Activated T-helper 2 cell treated with anti-CD3 and anti-CD28 coated beads, Interferon-gamma antibody, Interleukin-2, Interleukin-4, amounts not matched to agents 10 μg/mL and 5 μg/mL and 100 μg/mL, durations not matched to agents 14 hours and 24 hours and 36 hours (primary cell): ENCODE data around the gene CCDC137. TPM values are rescaled to one million over a fixed set of nuclear protein-coding genes. Genes with fewer than 3 reads are reported as not detected.

Experiments
- DNase-seq: peaks from one replicate; pipeline ENCODE4 v3.0.0; 2021; ENCODE audit warnings: low spot score
- H3K27ac Mint-ChIP-seq: one replicate; pipeline ENCODE4 v1.8.0; 2021; ENCODE audit warnings: mixed read lengths
- H3K27me3 Mint-ChIP-seq: one replicate; pipeline ENCODE4 v1.8.0; 2021; ENCODE audit warnings: low read depth, mixed read lengths
- H3K36me3 Mint-ChIP-seq: one replicate; pipeline ENCODE4 v1.8.0; 2021; ENCODE audit warnings: low read depth, mixed read lengths
- H3K4me1 Mint-ChIP-seq: one replicate; pipeline ENCODE4 v1.8.0; 2021; ENCODE audit warnings: low read depth, mixed read lengths
- H3K4me3 Mint-ChIP-seq: one replicate; pipeline ENCODE4 v1.8.0; 2021; ENCODE audit warnings: low read depth, mild to moderate bottlenecking, moderate library complexity, mixed read lengths
- H3K9me3 Mint-ChIP-seq: one replicate; pipeline ENCODE4 v1.8.0; 2021; ENCODE audit warnings: mixed read lengths
- intact Hi-C: fragments of 100-400 bp; cut with micrococcal nuclease; formaldehyde crosslinking; loops from one replicate; pipeline ENCODE4 v1.15.1; 2023
- total RNA-seq: library from RNA; stranded (reverse); gene quantifications from 2 replicates; pipeline ENCODE4 v1.2.3, GENCODE V29; 2022

Gene CCDC137
- total RNA-seq, 1 donor from 2014 or later: 50.8 TPM

DNA sequence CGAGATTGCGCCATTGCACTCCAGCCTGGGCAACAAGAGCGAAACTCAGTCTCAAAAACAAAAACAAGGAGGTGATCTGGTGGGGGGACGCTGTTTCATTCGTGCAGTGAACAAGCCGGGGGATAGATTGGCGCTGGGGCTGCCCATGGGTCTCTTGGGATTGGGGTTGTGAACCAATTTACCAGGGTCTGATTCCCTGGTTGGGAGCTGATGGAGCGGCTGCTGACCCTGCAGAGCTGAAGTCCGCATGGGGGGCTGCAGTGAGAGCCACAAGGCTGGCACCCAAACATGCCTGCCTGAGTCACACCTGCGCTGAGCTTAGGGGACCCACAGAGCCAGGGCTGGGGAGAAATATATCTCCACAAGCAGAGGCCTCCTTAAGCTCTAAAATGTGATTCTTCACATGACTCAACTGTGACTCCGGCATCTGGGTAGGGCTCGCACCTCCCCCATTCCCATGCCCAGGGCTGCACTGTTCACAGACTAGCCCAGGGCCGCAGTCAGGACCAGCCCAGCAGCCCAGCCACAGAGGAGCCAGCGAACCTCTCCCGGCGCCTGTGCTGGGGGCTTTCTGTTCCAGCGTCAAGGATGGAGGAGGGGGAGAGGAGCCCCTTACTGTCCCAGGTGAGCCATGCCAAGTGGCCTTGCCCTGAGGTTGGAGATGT lies 24.6 kb upstream of the CCDC137 start:
- H3K36me3 Mint-ChIP-seq: no peaks in the 10 kb centered on the region
- H3K9me3 Mint-ChIP-seq: no peaks in the 10 kb centered on the region
- intact Hi-C loops: no loop called here
- H3K4me1 Mint-ChIP-seq: peaks cover 2% of the 10 kb centered on the region
- no peak overlapping the region for H3K4me3 Mint-ChIP-seq
- peaks cover 3% of the 10 kb centered on the region for H3K27me3 Mint-ChIP-seq
- no peak for DNase-seq
- H3K27ac Mint-ChIP-seq: no peak overlapping the region

DNA sequence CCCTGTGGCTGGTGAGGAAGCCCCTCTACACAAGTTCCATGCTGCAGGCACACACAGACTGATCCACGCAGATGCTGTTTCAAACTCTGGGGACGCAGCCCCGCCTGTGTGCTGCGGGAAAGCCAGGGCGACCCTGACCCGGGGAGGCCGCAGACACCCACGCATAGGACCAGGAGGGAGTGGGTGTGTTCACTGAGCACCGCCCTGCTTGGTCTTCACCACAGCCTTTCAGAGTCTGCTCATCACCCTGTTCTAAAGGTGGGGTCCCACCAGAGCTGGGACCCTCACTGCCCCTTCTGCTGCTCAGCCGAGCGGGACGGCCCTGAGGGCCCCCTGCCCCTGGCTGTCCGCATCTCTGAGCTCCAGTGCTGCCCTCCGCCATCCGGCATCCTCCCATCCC lies 22.0 kb upstream of the CCDC137 start:
- Mint-ChIP-seq H3K27ac (no peak overlapping the region), H3K4me1 (no peaks in the 10 kb centered on the region), H3K9me3 (no peaks in the 10 kb centered on the region), H3K4me3 (no peak overlapping the region), H3K36me3 (no peaks in the 10 kb centered on the region), H3K27me3 (peaks cover 11% of the 10 kb centered on the region)
- intact Hi-C loops: no loop called here
- DNase-seq: no peak

GRCh38 chr17:81644976-81645952 lies 21.3 kb upstream of the CCDC137 start:
- Mint-ChIP-seq H3K4me3 (no peak overlapping the region), H3K36me3 (no peaks in the 10 kb centered on the region), H3K9me3 (no peaks in the 10 kb centered on the region), H3K27ac (no peak overlapping the region), H3K4me1 (no peaks in the 10 kb centered on the region), H3K27me3 (peaks cover 11% of the 10 kb centered on the region)
- DNase-seq: no peak
- intact Hi-C loops: no loop called here

GRCh38 chr17:81646869-81647600 lies 19.5 kb upstream of the CCDC137 start:
- Mint-ChIP-seq H3K4me3 (no peak overlapping the region), H3K36me3 (no peaks in the 10 kb centered on the region), H3K27me3 (peaks cover 11% of the 10 kb centered on the region), H3K27ac (no peak overlapping the region), H3K4me1 (no peaks in the 10 kb centered on the region), H3K9me3 (no peaks in the 10 kb centered on the region)
- DNase-seq: no peak
- intact Hi-C loops: no loop called here

DNA sequence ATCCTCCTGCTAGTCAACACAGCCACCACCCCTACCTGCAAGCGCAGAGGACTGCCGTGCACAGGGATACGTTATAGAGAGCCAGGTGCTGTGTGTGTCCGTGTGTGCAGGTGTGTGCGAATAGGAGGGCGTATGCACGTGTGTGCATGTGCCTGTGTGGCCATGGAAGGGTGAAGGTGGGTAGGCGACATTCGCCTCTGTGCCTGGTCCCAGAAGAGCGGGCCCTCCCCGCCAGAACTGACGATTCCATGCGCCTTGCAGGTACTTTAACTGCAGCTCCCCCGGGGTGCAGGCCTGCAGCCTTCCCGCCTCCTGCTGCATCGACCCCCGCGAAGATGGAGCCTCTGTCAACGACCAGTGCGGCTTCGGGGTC lies 18.9 kb upstream of the CCDC137 start:
- Mint-ChIP-seq H3K36me3 (no peaks in the 10 kb centered on the region), H3K9me3 (no peaks in the 10 kb centered on the region), H3K4me1 (no peaks in the 10 kb centered on the region), H3K27me3 (peaks cover 11% of the 10 kb centered on the region), H3K27ac (no peak overlapping the region), H3K4me3 (no peak overlapping the region)
- DNase-seq: no peak
- intact Hi-C loops: no loop called here

GRCh38 chr17:81648013-81648706 lies 18.4 kb upstream of the CCDC137 start:
- Mint-ChIP-seq H3K36me3 (no peaks in the 10 kb centered on the region), H3K4me1 (no peaks in the 10 kb centered on the region), H3K27me3 (peaks cover 11% of the 10 kb centered on the region), H3K4me3 (no peak overlapping the region), H3K27ac (no peak overlapping the region), H3K9me3 (no peaks in the 10 kb centered on the region)
- DNase-seq: no peak
- intact Hi-C loops: no loop called here

DNA sequence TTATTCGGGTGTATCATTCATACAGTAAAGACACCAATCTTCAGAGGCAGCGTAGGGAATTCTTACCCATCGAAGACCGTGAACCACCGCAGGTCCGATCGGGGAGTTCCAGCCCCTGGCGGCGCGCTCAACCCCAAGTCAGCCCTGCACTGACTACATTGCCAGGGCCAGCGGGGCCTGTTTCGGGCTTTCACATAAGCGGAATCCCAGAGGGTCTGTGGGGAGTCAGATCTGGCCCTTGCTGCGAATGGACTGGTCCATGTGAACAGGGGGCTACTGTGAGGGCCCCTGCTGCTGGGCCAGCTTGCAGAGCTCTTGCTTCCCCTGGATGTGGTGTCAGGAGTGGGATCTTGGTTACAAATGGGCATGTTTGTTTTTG lies 17.8 kb upstream of the CCDC137 start:
- Mint-ChIP-seq H3K9me3 (no peaks in the 10 kb centered on the region), H3K4me1 (peaks cover 3% of the 10 kb centered on the region), H3K36me3 (no peaks in the 10 kb centered on the region), H3K27me3 (peaks cover 11% of the 10 kb centered on the region), H3K27ac (no peak overlapping the region), H3K4me3 (no peak overlapping the region)
- DNase-seq: no peak
- intact Hi-C loops: no loop called here

- Mint-ChIP-seq H3K27ac (no peak overlapping the region), H3K9me3 (no peaks in the 10 kb centered on the region), H3K36me3 (no peaks in the 10 kb centered on the region), H3K27me3 (peaks cover 11% of the 10 kb centered on the region), H3K4me1 (peaks cover 5% of the 10 kb centered on the region), H3K4me3 (no peak overlapping the region)
- no peak for DNase-seq
- intact Hi-C loops: no loop called here
Observed at GRCh38 chr17:81650951-81651350, 15.6 kb upstream of the CCDC137 start.

- Mint-ChIP-seq H3K4me3 (no peak overlapping the region), H3K9me3 (no peaks in the 10 kb centered on the region), H3K27ac (peak overlapping the region; percentile 1), H3K36me3 (no peaks in the 10 kb centered on the region), H3K27me3 (peaks cover 10% of the 10 kb centered on the region), H3K4me1 (peaks cover 5% of the 10 kb centered on the region)
- DNase-seq: no peak
- intact Hi-C loops: no loop called here
Observed at GRCh38 chr17:81651692-81652091, 14.8 kb upstream of the CCDC137 start.

GRCh38 chr17:81652906-81653771 lies 13.4 kb upstream of the CCDC137 start:
- peak overlapping the region; percentile 81 for H3K4me3 Mint-ChIP-seq
- peaks cover 13% of the 10 kb centered on the region for H3K4me1 Mint-ChIP-seq
- H3K27me3 Mint-ChIP-seq: peaks cover 2% of the 10 kb centered on the region
- no peaks in the 10 kb centered on the region for H3K36me3 Mint-ChIP-seq
- peak overlapping the region; percentile 76 for H3K27ac Mint-ChIP-seq
- DNase-seq: no peak
- intact Hi-C loops: no loop called here
- H3K9me3 Mint-ChIP-seq: no peaks in the 10 kb centered on the region

DNA sequence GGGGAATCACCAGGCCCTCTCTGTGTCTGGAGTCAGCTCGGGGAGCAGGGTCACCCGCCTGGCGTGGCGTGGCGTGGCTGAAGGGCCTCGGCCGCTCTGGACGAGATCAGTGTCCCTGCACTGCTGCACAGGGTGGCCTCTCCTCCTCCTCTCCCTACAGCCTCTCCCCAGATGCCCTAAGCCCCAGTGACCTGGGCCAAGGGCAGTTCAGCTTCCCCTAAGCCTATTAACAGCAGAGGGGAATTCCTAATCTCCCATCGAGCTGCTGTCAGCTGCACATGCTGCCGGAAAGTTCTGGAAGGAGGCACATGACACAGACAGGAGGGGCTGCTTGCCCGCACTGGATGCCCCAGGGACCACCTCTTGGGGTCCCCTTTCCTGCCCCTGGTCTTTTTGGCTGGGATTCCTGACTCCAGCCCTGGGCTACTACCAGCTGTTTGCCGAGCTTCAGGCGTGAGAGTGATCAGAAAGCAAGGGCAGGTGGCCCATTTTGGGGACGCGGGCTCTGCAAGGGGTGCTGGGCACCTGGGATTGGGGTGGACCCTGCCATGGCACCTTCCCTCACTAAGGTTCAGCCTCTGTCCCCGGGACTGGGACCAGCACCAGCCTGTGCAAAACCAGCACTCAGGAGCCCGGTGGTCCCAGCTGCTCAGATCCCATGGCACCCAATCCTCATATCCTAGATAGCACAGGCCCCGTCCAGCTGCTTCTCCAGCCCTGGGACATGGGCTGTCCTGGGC lies 11.0 kb upstream of the CCDC137 start:
- intact Hi-C loops: no loop called here

More for the DNA sequence above, 11.0 kb upstream of the CCDC137 start:
- Mint-ChIP-seq H3K27ac (no peak overlapping the region), H3K27me3 (no peaks in the 10 kb centered on the region), H3K36me3 (no peaks in the 10 kb centered on the region), H3K4me1 (peaks cover 13% of the 10 kb centered on the region), H3K9me3 (no peaks in the 10 kb centered on the region), H3K4me3 (no peak overlapping the region)
- DNase-seq: no peak
